ENCODE results near the gene LEFTY2.

Gene LEFTY2, protein sequence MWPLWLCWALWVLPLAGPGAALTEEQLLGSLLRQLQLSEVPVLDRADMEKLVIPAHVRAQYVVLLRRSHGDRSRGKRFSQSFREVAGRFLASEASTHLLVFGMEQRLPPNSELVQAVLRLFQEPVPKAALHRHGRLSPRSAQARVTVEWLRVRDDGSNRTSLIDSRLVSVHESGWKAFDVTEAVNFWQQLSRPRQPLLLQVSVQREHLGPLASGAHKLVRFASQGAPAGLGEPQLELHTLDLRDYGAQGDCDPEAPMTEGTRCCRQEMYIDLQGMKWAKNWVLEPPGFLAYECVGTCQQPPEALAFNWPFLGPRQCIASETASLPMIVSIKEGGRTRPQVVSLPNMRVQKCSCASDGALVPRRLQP

DNA sequence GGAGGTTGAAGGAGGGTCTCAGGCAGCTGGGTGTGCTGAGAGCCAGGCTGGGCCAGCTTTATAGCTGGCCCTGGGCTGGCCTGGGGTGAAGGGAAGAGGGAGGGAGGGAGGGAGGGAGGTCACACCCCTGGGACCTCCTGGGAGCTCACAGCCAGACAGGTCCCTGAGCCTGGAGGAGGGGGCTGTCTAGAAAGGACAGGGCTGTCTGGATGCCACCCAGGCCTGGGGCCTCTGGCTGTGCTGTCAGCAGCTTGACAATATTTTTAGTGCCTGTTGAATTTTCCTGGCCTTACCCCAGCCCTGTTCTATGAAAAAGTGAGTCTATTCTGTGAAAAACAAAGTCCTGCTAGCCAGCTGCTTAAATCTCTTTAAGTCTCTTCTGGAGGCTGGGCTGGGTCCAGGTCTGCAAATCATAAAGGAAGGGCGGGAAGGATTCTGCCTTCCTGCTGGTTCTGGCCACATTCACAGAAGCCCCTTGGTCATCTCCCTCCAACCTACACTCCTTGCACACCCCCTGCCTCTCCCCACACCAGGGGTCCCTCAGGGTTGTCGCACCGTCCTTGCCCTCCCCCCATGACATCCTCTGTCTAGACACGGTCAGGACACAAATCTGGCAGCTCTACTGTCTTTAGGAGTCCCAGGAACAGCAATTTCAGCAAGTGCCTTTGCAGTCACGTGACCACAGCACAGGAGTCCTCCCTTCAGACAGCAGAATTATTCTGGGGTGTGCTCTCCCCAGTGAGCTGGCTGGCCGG, at the start of gene LEFTY2:
Gene LEFTY2 (minus strand): TSS at position 34 of the 755 bp plus-strand sequence. CDS start 80 bp downstream, outside the sequence.
- TF ChIP-seq, protein P1, sequence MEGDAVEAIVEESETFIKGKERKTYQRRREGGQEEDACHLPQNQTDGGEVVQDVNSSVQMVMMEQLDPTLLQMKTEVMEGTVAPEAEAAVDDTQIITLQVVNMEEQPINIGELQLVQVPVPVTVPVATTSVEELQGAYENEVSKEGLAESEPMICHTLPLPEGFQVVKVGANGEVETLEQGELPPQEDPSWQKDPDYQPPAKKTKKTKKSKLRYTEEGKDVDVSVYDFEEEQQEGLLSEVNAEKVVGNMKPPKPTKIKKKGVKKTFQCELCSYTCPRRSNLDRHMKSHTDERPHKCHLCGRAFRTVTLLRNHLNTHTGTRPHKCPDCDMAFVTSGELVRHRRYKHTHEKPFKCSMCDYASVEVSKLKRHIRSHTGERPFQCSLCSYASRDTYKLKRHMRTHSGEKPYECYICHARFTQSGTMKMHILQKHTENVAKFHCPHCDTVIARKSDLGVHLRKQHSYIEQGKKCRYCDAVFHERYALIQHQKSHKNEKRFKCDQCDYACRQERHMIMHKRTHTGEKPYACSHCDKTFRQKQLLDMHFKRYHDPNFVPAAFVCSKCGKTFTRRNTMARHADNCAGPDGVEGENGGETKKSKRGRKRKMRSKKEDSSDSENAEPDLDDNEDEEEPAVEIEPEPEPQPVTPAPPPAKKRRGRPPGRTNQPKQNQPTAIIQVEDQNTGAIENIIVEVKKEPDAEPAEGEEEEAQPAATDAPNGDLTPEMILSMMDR (conservative IDR thresholded peaks at IDR 0.05; ENCODE audit: low read length): no peak
- no peak within 1 kb of the TSS for H3K4me3 ChIP-seq (ENCODE audit: low read length)
- DNase-seq (ENCODE audit: low read depth): no peak

DNA sequence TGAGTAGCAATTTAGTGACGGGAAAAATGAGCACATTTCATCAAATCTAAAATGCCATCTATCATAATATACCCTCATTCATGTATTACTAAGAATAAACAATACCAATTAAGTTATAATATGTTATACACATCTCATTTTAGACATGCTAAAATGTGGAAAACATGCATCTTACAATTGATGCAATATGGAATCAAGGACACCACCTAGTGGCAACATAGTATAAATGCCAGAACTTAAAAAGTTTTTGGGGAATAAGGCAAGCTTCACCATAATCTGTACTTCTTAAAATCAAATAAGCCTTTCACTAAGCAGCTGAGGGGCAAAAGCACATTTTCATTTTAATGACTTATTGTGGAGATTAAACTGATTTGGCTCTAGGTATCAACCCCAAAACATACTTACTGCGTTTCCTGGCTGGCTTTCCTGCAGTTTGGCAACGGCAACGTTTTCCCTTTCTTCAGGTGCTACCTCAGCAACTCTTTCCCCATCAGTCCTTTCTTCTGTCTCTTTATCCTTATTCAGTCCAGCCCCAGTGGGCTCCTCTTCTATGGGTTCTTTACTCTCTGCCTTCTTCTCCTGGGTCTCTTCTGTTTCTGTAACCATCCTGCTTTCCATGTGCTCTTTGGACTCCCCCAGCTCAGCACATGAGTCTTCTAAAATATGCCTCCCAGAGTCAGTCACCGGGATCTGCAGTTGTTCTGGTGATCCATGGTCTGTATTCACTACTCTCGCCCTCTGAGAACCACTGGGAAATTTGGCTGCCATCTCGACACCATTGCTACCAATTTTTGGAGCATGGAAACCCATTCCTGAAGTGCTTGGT, 46.7 kb upstream of the LEFTY2 start:
- peak; percentile 64 for DNase-seq (ENCODE audit: low read depth)
- TF ChIP-seq, protein P1 (conservative IDR thresholded peaks at IDR 0.05; ENCODE audit: low read length): peak; percentile 75
- H3K4me3 ChIP-seq (ENCODE audit: low read length): no peak overlapping the region

DNA sequence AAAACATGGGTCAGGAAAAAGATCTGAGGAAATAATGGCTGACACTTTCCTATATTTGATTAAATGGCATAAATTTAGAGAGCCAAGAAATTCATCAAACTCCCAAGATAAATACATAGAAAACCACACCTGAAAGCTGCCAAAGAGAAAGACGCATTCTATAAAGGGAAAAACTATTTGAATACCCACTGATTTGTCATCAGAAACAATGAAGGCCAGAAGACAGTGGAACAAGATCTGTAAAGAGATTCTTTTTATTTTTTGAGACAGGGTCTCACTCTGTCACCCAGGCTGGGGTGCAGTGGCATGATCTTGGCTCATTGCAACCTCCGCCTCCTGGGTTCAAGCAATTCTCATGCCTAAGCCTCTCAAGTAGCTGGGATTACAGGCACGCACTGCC, 40.7 kb upstream of the LEFTY2 start:
- no peak for DNase-seq (ENCODE audit: low read depth)
- TF ChIP-seq, protein P1 (conservative IDR thresholded peaks at IDR 0.05; ENCODE audit: low read length): no peak
- H3K4me3 ChIP-seq (ENCODE audit: low read length): no peak overlapping the region

DNA sequence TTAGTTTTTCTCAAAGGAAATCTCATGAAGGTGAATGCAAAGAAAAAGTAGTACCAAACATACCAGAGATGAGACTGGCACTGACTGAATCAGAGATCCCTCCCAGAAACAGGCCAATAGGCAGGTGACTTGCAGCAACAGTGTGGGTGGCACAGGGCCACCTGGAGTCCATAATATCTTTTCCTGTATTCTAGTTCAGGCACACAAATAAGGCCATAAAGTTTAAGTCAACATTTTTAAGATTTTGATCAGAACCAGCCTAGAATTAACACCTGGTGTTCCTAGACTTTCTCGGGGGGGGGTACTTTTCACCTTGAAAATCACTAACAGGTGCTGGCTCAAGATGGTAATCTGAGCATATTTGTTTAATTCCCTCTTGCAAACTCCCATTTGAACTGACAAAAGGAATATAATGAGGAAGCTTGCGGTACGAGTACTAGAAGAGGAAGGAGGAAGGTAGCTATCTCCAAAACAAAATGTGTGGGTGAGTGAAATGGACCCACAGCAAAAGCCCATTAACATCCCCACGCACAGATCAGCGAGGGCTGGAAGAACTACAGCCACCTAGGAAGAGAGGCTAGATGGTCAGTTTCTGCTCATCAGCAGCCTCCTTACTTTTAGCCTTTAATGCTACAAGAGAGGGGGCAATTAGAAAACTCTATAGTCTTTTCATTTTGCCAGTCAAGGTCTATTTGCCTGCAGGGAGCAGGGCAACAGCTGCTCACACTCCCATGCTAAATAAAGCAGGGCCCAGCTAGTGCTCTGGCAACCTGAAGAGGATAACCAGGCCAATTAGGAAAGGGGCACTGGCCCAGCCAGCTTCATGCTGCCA, 39.2 kb upstream of the LEFTY2 start:
- TF ChIP-seq, protein P1 (conservative IDR thresholded peaks at IDR 0.05; ENCODE audit: low read length): no peak
- DNase-seq (ENCODE audit: low read depth): no peak
- H3K4me3 ChIP-seq (ENCODE audit: low read length): no peak overlapping the region

DNA sequence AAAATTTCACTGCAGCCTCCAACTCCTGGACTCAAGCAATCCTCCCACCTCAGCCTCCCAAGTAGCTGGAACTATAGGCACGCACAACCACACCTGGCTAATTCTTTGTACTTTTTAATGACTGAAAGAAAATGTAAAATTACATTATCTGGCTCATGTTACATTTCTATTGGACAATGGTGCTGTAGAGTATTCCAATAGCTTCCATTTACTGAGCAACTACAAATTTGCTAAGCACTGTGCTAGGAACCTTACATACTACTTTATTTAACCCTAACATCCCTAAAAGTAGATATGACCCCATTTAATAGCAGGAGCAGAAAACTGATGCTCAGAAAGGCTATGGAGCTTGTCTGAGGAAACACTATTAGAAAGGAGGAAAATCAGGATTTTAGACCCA, 38.4 kb upstream of the LEFTY2 start:
- H3K4me3 ChIP-seq (ENCODE audit: low read length): no peak overlapping the region
- TF ChIP-seq, protein P1 (conservative IDR thresholded peaks at IDR 0.05; ENCODE audit: low read length): no peak
- no peak for DNase-seq (ENCODE audit: low read depth)

Measured in AG10803 (cell line).